Nucleus accumbens (tissue), 56 donors: ENCODE results near the gene NECTIN2.

Experiments used
- DNase-seq, 56 donors: peaks; one replicate each; lab custom pipeline; 2025; lab: John Stamatoyannopoulos, UW

The NECTIN2 gene

GRCh38 chr19:44931541-44931940 is 85.4 kb downstream of the NECTIN2 start:
- DNase-seq: no peak
